H1 (cell line): ENCODE measurements around the gene FPR2. TPM values are rescaled to one million over a fixed set of nuclear protein-coding genes. Genes with fewer than 3 reads are reported as not detected.

Source experiments
- CTCF ChIA-PET: fragments of 300-600 bp; sonication (Branson Sonifier 250); formaldehyde crosslinking; loops from one replicate; lab custom pipeline; 2021; ENCODE audit not compliant: partially characterized antibody; lab: Charles Lee
- POLR2A ChIA-PET: fragments of 300-600 bp; sonication (Branson Sonifier 250); formaldehyde crosslinking; loops from one replicate; lab custom pipeline; 2021; ENCODE audit warnings: inconsistent platforms; ENCODE audit not compliant: partially characterized antibody; lab: Charles Lee
- DNase-seq, 2 experiments: peaks; one replicate each; pipeline versions ENCODE4 v3.0.0 to v3.0.0-alpha.2; 2010 to 2022; ENCODE audit warnings: low spot score in 2 of 2, low read depth in 1 of 2, mixed read lengths in 1 of 2
- FAIRE-seq: peaks from 2 replicates; lab custom pipeline; 2011; peaks lifted over from hg19 to GRCh38; lab: Jason Lieb, UNC
- H2AFZ ChIP-seq: 2 replicates; pipeline ENCODE4 v1.8.1; 2012; ENCODE audit warnings: low read length, inconsistent platforms
- H2AK5ac ChIP-seq: 2 replicates; pipeline ENCODE4 v1.6.1; 2013; ENCODE audit warnings: low read depth, low read length
- H2BK120ac ChIP-seq: replicated peaks from 2 replicates; pipeline ENCODE3; 2013; ENCODE audit warnings: low read depth, low read length, inconsistent platforms
- H2BK12ac ChIP-seq: 2 replicates; pipeline ENCODE4 v1.6.1; 2013; ENCODE audit warnings: low read depth, low read length
- H2BK15ac ChIP-seq: 2 replicates; pipeline ENCODE4 v1.6.1; 2013; ENCODE audit warnings: low read length
- H2BK20ac ChIP-seq: 2 replicates; pipeline ENCODE4 v1.6.1; 2013; ENCODE audit warnings: low read length
- H2BK5ac ChIP-seq: 2 replicates; pipeline ENCODE4 v1.6.1; 2013; ENCODE audit warnings: low read depth, low read length
- H3K14ac ChIP-seq: 2 replicates; pipeline ENCODE4 v1.6.1; 2013; ENCODE audit warnings: inconsistent platforms; ENCODE audit not compliant: insufficient read length
- H3K18ac ChIP-seq: 2 replicates; pipeline ENCODE4 v1.6.1; 2013; ENCODE audit warnings: low read length; ENCODE audit errors: extremely low read depth
- H3K23ac ChIP-seq: 2 replicates; pipeline ENCODE4 v1.6.1; 2013; ENCODE audit warnings: inconsistent platforms; ENCODE audit not compliant: insufficient read length
- H3K23me2 ChIP-seq: 2 replicates; pipeline ENCODE4 v1.6.1; 2013; ENCODE audit warnings: low read depth, low read length
- H3K27ac ChIP-seq: 2 replicates; pipeline ENCODE4 v1.6.1; 2011; ENCODE audit warnings: low read depth, low read length, inconsistent platforms
- H3K27me3 ChIP-seq, 4 experiments: replicated peaks in 1 of 4; 1 replicate in 1 of 4; 2 replicates in 3 of 4; pipeline versions ENCODE4 v1.6.1 to v1.8.1; 2011 to 2013; ENCODE audit warnings: low read length in 3 of 4, mild to moderate bottlenecking in 3 of 4, inconsistent platforms in 2 of 4, mixed read lengths in 2 of 4, moderate library complexity in 1 of 4; ENCODE audit not compliant: control insufficient read depth in 3 of 4, insufficient read depth in 3 of 4; ENCODE audit errors: extremely low read depth in 1 of 4
- H3K36me3 ChIP-seq, 4 experiments: 2 replicates each; pipeline versions ENCODE4 v1.6.1 to v1.8.1; 2011 to 2013; ENCODE audit warnings: mild to moderate bottlenecking in 4 of 4, low read length in 3 of 4, moderate library complexity in 2 of 4, control low read depth in 1 of 4, inconsistent platforms in 1 of 4; ENCODE audit not compliant: insufficient read depth in 4 of 4, control insufficient read depth in 2 of 4
- H3K4ac ChIP-seq: replicated peaks from 2 replicates; pipeline ENCODE3; 2013; ENCODE audit warnings: low read length, low read depth, mixed read lengths, inconsistent platforms; ENCODE audit not compliant: insufficient read length
- H3K4me1 ChIP-seq, 4 experiments: replicated peaks in 1 of 4; 1 replicate in 1 of 4; 2 replicates in 3 of 4; pipeline versions ENCODE4 v1.6.1 to v1.8.1; 2011 to 2013; ENCODE audit warnings: low read length in 3 of 4, inconsistent platforms in 2 of 4, mixed read lengths in 1 of 4; ENCODE audit not compliant: insufficient read depth in 4 of 4, control insufficient read depth in 3 of 4
- H3K4me2 ChIP-seq, 2 experiments: 2 replicates each; pipeline versions ENCODE4 v1.6.1 to v1.8.1; 2011 to 2013; ENCODE audit warnings: low read depth in 2 of 2, low read length in 2 of 2, control low read depth in 1 of 2, inconsistent platforms in 1 of 2, mild to moderate bottlenecking in 1 of 2; ENCODE audit not compliant: insufficient read depth in 1 of 2
- H3K4me3 ChIP-seq, 4 experiments: fragments of 200-600, 300-600 bp in 1 of 4; sonication (generic), shearing (Covaris generic), sonication (Bioruptor Twin) in 1 of 4; 2 replicates each; pipeline versions ENCODE4 v1.5.1 to v1.8.1; 2011 to 2016; ENCODE audit warnings: low read length in 4 of 4, low read depth in 3 of 4, control low read depth in 2 of 4, inconsistent platforms in 2 of 4, mild to moderate bottlenecking in 2 of 4, mixed read lengths in 1 of 4, moderate library complexity in 1 of 4; ENCODE audit not compliant: insufficient read depth in 2 of 4; ENCODE audit errors: extremely low read depth in 1 of 4
- H3K56ac ChIP-seq: replicated peaks from 2 replicates; pipeline ENCODE3; 2013; ENCODE audit warnings: low read depth, mild to moderate bottlenecking, mixed read lengths, low read length, inconsistent platforms; ENCODE audit not compliant: insufficient read length
- H3K79me1 ChIP-seq: 2 replicates; pipeline ENCODE4 v1.6.1; 2013; ENCODE audit warnings: low read depth, low read length, control low read depth
- H3K79me2 ChIP-seq, 2 experiments: 2 replicates each; pipeline versions ENCODE4 v1.6.1 to v1.8.1; 2012 to 2013; ENCODE audit warnings: low read length in 2 of 2, mild to moderate bottlenecking in 2 of 2, inconsistent platforms in 1 of 2; ENCODE audit not compliant: insufficient read depth in 2 of 2, control insufficient read depth in 1 of 2
- H3K9ac ChIP-seq, 4 experiments: replicated peaks in 1 of 4; 1 replicate in 1 of 4; 2 replicates in 3 of 4; pipeline versions ENCODE4 v1.6.1 to v1.8.1; 2011 to 2013; ENCODE audit warnings: low read depth in 3 of 4, low read length in 3 of 4, control low read depth in 2 of 4, mild to moderate bottlenecking in 2 of 4, moderate library complexity in 2 of 4, inconsistent platforms in 1 of 4; ENCODE audit errors: extremely low read depth in 1 of 4
- H3K9me3 ChIP-seq, 2 experiments: 2 replicates each; pipeline versions ENCODE4 v1.6.1 to v1.8.1; 2012 to 2013; ENCODE audit warnings: mild to moderate bottlenecking in 2 of 2, moderate library complexity in 2 of 2, control low read depth in 1 of 2, inconsistent platforms in 1 of 2, low read depth in 1 of 2, low read length in 1 of 2, mixed read lengths in 1 of 2; ENCODE audit not compliant: insufficient read depth in 2 of 2
- H4K20me1 ChIP-seq, 2 experiments: replicated peaks in 1 of 2; 2 replicates each; pipeline versions ENCODE3 to v1.8.1; 2011 to 2013; ENCODE audit warnings: inconsistent platforms in 2 of 2, low read length in 2 of 2, mild to moderate bottlenecking in 1 of 2; ENCODE audit not compliant: insufficient read depth in 2 of 2, control insufficient read depth in 1 of 2
- H4K5ac ChIP-seq: 2 replicates; pipeline ENCODE4 v1.6.1; 2013; ENCODE audit warnings: low read length, low read depth, mixed read lengths, inconsistent platforms; ENCODE audit not compliant: insufficient read length
- H4K8ac ChIP-seq: 2 replicates; pipeline ENCODE4 v1.8.0; 2013; ENCODE audit warnings: mild to moderate bottlenecking, moderate library complexity, low read length, inconsistent platforms; ENCODE audit not compliant: insufficient read depth; ENCODE audit errors: extremely low read depth
- H4K91ac ChIP-seq: replicated peaks from 2 replicates; pipeline ENCODE3; 2013; ENCODE audit warnings: low read length, mixed read lengths, inconsistent platforms; ENCODE audit not compliant: insufficient read length
- CEBPB ChIP-seq: IDR thresholded peaks from 2 replicates; pipeline ENCODE4 v1.6.1; 2012; ENCODE audit warnings: low read depth, low read length
- CHD2 ChIP-seq: IDR thresholded peaks from 2 replicates; pipeline ENCODE4 v1.6.1; 2012; ENCODE audit warnings: low read length, improper control_type of control experiment
- E2F6 ChIP-seq: IDR thresholded peaks from 2 replicates; pipeline ENCODE4 v1.6.1; 2012; ENCODE audit warnings: inconsistent platforms
- EGR1 ChIP-seq: IDR thresholded peaks from 2 replicates; pipeline ENCODE4 v1.6.1; 2011; ENCODE audit warnings: low read depth, low read length, borderline replicate concordance
- GABPA ChIP-seq: IDR thresholded peaks from 2 replicates; pipeline ENCODE4 v1.6.1; 2011; ENCODE audit warnings: mild to moderate bottlenecking, low read length, moderate library complexity, borderline replicate concordance; ENCODE audit not compliant: insufficient read depth
- HDAC2 ChIP-seq, 2 experiments: fragments of 300-600 bp in 1 of 2; sonication (generic) in 1 of 2; IDR thresholded peaks; 2 replicates each; pipeline ENCODE4 v1.6.1; 2011 to 2012; ENCODE audit warnings: low read depth in 2 of 2, low read length in 2 of 2, mild to moderate bottlenecking in 2 of 2, moderate library complexity in 2 of 2, borderline replicate concordance in 1 of 2, inconsistent platforms in 1 of 2
- JUN ChIP-seq: IDR thresholded peaks from 2 replicates; pipeline ENCODE4 v1.6.1; 2011; ENCODE audit warnings: low read depth, mild to moderate bottlenecking, improper control_type of control experiment, low read length
- KDM4A ChIP-seq: IDR thresholded peaks from one replicate; pipeline ENCODE4 v1.7.1; 2012; ENCODE audit warnings: low read depth, mild to moderate bottlenecking, moderate library complexity, low read length, inconsistent platforms; ENCODE audit not compliant: severe bottlenecking
- KDM5A ChIP-seq: fragments of 200-600 bp; IDR thresholded peaks from 2 replicates; pipeline ENCODE4 v1.7.1; 2012; ENCODE audit warnings: mild to moderate bottlenecking, low read length, inconsistent platforms, mixed read lengths
- RAD21 ChIP-seq, 2 experiments: IDR thresholded peaks in 1 of 2; conservative IDR thresholded peaks in 1 of 2; 2 replicates each; pipeline ENCODE4 v1.6.1; 2011; ENCODE audit warnings: low read depth in 2 of 2, low read length in 2 of 2, improper control_type of control experiment in 1 of 2, inconsistent platforms in 1 of 2, mild to moderate bottlenecking in 1 of 2, moderate library complexity in 1 of 2
- RNF2 ChIP-seq: fragments of 200-900, 300-1000 bp; sonication (generic); IDR thresholded peaks from 2 replicates; pipeline ENCODE4 v1.7.1; 2016; ENCODE audit warnings: borderline replicate concordance, low read depth, mild to moderate bottlenecking, antibody characterized with exemption, low read length; ENCODE audit not compliant: poor library complexity, severe bottlenecking; ENCODE audit errors: missing control alignments
- ZNF274 ChIP-seq: IDR thresholded peaks from 2 replicates; pipeline ENCODE4 v1.7.0; 2012; ENCODE audit warnings: low read length, borderline replicate concordance; ENCODE audit errors: extremely low read depth
- WGBS, 2 experiments: shearing (Covaris generic) in 1 of 2; methylation state at CpG; one replicate each; pipeline versions ENCODE4 v1.1.6 to v1.1.7; 2013 to 2015; ENCODE audit warnings: low lambda C conversion rate in 2 of 2, mixed read lengths in 2 of 2, inconsistent platforms in 1 of 2, low coverage in 1 of 2, missing lambda C conversion rate in 1 of 2; ENCODE audit not compliant: insufficient replicate concordance in 2 of 2, insufficient coverage in 1 of 2, insufficient read length in 1 of 2; ENCODE audit errors: extremely low coverage in 1 of 2, missing lambda C conversion rate in 1 of 2; 5-methylcytosine and 5-hydroxymethylcytosine counted together
- polyA plus RNA-seq, 7 experiments: library from polyadenylated mRNA; depleted of rRNA in 3 of 7; stranded (reverse) in 5 of 7; unstranded in 2 of 7; fragments of >200 nt in 5 of 7; fragments of 200-250 nt in 2 of 7; gene quantifications; 1 replicate in 5 of 7; 2 replicates in 1 of 7; 4 replicates in 1 of 7; pipeline versions ENCODE4 v1.2.1 to v1.2.3, GENCODE V29; 2011 to 2013; ENCODE audit warnings: missing spikeins in 2 of 7, mixed read lengths in 2 of 7
- total RNA-seq: library from RNA; stranded (reverse); fragmentation: NEBNext Ultra II Directional; extraction: Animal tissue kit (Norgen Biotek cat#: 25700); gene quantifications from 2 replicates; pipeline ENCODE4 v1.2.1, GENCODE V29; 2021

FPR2 gene
- total and polyA plus RNA-seq, 2 of the 8 experiments (the other 6 are each of a cell fraction or from before 2014, with no cell fraction given): 0.17 TPM; not detected in 1

- H2BK5ac ChIP-seq: no peak overlapping the region
- CTCF ChIA-PET: interaction anchor here (1.0 to 1.3 kb wide), 2 partner anchors 22 to 80 kb away, joined by 4 to 6 read pairs; no protein-coding TSS in a partner anchor
- TF ChIP-seq JUN (no peak), EGR1 (no peak), CEBPB (no peak), KDM5A (no peak), E2F6 (no peak), HDAC2 (IDR thresholded peaks at IDR 0.05; ENCODE audit: borderline replicate concordance in 1 of 2, low read depth in 2 of 2, low read length in 2 of 2) (no peak), GABPA (no peak), RAD21 (IDR thresholded peaks at IDR 0.05 in 1 of 2, conservative IDR thresholded peaks at IDR 0.05 in 1 of 2; ENCODE audit: low read depth in 2 of 2, low read length in 2 of 2) (no peak), ZNF274 (no peak), RNF2 (no peak), CHD2 (no peak), KDM4A (no peak)
- no peak overlapping the region for H3K23ac ChIP-seq
- WGBS, 2 experiments: 90% methylated on average over 7 of the region's 7 CpGs; no CpG with 5 or more reads in 1 of the 2 experiments
- H3K4me2 ChIP-seq: no peak overlapping the region
- DNase-seq: no peak
- no peaks in the 10 kb centered on the region for H3K23me2 ChIP-seq
- H3K4me1 ChIP-seq: 0 out of 7 replicates have a peak, but pooled peaks cover 0 to under 1% (median 0%) of the 10 kb centered on the region in 4 experiments
- no peaks in the 10 kb centered on the region for H3K36me3 ChIP-seq
- FAIRE-seq: no peak
- H2BK20ac ChIP-seq: no peak overlapping the region
- no peak overlapping the region for H4K5ac ChIP-seq
- no peaks in the 10 kb centered on the region for H4K20me1 ChIP-seq
- H3K9me3 ChIP-seq: peaks cover 8 to 12% of the 10 kb centered on the region in 2 experiments
- no peak overlapping the region for H3K4me3 ChIP-seq
- no peak overlapping the region for H4K91ac ChIP-seq
- no peak overlapping the region for H2BK12ac ChIP-seq
- no peak overlapping the region for H2AK5ac ChIP-seq
- no peaks in the 10 kb centered on the region for H3K79me2 ChIP-seq
- no peak overlapping the region for H2BK120ac ChIP-seq
- no peak overlapping the region for H3K18ac ChIP-seq
- H3K27me3 ChIP-seq: 0 out of 7 replicates have a peak, but pooled peaks cover 0 to 2% (median 0%) of the 10 kb centered on the region in 4 experiments
- no peaks in the 10 kb centered on the region for H3K79me1 ChIP-seq
- no peak overlapping the region for H2AFZ ChIP-seq
- H3K4ac ChIP-seq: no peak overlapping the region
- POLR2A ChIA-PET: no interaction called here
- H3K14ac ChIP-seq: no peak overlapping the region
- H3K27ac ChIP-seq: no peak overlapping the region
- no peak overlapping the region for H4K8ac ChIP-seq
- no peak overlapping the region for H3K9ac ChIP-seq
- no peak overlapping the region for H2BK15ac ChIP-seq
- no peak overlapping the region for H3K56ac ChIP-seq
Observed at GRCh38 chr19:51755571-51755970, 5.4 kb upstream of the FPR2 start.
